GM18508 (cell line): Measurements from ENCODE around the gene CCDC88C.

ENCODE experiments used
- ATAC-seq: cut with Tn5 transposase; IDR thresholded peaks from one replicate; pipeline ENCODE4 v1.9.1; 2021; ENCODE audit warnings: moderate number of reproducible peaks; ENCODE audit not compliant: insufficient read depth, unreplicated experiment

Gene CCDC88C

GRCh38 chr14:91381801-91382670 is 35.6 kb downstream of the CCDC88C start:
- no peak for ATAC-seq

- no peak for ATAC-seq
Measured at GRCh38 chr14:91380610-91381371, 36.8 kb downstream of the CCDC88C start.

- ATAC-seq = no peak
Measured at GRCh38 chr14:91380123-91380522, 37.5 kb downstream of the CCDC88C start.

GRCh38 chr14:91379579-91379932 is 38.1 kb downstream of the CCDC88C start:
- no peak for ATAC-seq

DNA sequence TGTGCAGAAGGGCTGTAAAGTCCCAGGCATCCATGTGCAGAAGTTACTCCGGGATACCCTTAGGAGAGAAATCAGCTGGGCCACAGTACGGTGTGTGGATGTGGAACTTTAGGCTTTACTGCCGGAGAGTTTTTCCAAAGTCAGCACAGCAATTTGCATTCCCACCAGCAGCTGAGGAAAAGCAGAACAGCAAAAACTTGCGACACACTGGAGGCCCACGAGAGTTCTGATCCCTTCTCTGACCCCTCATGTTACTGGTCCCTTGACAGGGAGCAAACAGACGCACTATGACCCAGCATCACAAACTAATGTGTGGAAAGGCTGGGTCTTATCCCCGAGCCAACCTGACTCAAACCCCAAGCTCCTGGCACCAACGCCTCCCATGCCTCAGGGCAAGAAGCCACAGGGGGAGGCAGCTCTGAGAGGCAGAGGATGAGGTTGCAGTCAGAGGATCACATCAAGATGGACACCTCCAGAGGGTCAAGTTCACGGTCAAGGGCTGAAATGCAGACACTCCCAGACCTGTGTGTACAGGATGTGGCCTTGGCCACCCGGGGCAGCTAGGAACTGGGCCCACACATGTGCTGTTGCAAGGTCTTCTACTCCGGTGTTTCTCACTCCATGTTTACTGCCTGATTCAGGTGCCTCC is 38.6 kb downstream of the CCDC88C start:
- no peak for ATAC-seq

GRCh38 chr14:91377700-91378652 is 39.6 kb downstream of the CCDC88C start:
- ATAC-seq = no peak

DNA sequence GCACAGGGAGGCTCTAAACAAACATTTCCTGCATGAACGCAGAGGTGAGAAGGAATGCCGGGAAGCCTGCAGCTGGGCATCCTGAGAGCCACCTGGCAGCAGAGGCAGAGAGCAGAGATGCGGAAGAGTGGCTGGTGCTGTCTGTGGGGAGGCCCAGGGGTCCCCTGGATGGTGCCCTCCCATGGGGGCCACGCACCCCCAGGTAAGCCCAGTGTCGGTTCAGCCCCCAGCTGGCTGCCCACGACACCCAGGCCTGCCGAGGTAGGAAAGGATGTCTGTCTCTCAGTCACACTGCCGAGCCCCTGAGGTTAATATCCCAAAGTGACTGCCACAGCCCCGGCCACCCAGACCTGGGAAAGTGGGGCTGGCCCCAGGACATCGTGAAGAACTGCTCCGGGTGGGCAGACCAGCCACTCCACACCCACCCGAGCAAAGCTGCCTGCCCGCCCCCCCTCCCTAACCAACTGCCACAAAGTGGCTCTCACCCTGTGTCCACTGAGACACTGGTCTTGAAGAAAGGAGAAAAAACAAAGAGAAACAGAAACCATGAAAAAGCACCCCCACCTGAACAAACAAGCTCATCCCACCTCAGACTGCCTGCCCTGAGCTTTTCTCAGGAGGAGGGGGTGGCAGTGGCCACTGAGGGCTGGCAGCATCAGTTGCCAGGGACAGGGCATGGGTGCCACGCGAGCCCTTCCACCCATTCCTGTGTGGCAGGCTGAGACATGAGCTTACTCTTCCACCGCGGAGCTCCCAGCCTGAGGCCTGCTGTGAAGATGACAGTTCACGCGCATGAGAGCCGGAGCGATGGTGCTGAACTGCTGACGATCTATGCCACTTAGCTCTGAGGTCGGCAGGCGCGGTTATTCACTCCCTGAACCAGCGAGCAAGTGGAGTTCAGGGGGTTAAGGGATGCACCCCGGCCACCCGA is 40.8 kb downstream of the CCDC88C start:
- no peak for ATAC-seq

DNA sequence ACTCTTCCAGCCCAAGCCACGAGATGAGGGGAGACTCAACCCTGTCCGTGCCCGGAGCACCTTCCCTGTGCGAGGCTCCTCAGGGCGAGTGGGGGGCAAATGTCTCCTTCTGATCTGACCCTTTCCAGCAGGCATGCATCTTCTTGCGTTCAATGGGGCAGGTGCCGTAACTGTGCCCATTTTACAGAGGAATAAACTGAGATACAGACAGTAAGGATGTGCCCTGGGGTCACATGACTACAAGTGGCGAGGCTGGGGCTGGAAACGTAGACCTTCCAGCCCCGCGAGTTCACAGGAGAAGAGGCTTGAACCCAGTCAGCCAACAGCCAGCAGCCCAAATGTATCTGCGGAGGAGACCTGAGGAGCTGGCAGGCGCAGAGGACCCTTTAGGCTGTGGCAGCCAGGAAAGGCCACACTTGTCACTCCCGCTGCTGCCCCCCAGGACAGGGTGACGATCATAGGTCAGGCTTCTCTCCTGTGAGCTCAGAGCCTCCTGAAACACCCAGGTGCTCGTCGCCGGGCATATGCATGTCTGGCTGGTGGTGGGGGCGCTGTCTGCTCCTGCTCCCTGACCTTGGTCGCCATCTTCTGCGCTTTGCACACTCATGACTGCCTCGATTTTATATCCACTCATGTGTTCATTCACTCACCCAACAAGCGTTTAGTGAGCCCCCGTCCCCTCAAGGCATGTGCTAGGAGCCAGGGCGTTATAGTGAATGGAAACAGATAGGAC is 41.7 kb downstream of the CCDC88C start:
- ATAC-seq = no peak

- no peak for ATAC-seq
Measured at GRCh38 chr14:91374879-91375702, 42.5 kb downstream of the CCDC88C start.

DNA sequence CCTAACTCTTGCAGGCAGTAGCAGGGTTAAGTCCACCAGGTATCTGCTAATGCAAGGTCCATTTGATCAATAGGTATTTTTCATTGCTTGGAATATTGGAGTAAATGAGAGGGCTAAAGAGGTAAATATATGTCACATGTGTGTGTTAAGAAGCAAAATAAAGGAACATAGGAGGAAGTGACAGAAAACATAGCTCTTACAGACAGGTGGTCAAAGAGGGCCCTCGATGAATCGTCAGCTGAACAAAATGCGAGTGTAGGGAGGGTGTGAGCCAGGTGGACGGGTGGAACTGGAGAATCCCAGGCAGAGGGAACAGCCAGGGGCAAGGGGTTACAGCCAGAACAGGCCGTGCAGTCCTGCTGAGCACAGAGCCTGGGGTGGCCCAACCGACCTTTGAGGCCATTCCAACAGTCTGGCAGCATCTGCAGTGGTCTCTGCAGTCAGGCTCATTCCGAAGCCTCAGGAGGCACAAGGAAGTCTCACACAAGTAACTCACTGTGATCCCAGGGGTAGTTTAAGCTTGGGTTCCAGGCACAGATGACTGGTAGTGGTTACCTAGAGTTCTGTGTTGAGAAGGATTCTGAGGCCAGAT is 43.2 kb downstream of the CCDC88C start:
- ATAC-seq = no peak

- ATAC-seq = peak; percentile 47
Measured at GRCh38 chr14:91373591-91374254, 43.9 kb downstream of the CCDC88C start.

DNA sequence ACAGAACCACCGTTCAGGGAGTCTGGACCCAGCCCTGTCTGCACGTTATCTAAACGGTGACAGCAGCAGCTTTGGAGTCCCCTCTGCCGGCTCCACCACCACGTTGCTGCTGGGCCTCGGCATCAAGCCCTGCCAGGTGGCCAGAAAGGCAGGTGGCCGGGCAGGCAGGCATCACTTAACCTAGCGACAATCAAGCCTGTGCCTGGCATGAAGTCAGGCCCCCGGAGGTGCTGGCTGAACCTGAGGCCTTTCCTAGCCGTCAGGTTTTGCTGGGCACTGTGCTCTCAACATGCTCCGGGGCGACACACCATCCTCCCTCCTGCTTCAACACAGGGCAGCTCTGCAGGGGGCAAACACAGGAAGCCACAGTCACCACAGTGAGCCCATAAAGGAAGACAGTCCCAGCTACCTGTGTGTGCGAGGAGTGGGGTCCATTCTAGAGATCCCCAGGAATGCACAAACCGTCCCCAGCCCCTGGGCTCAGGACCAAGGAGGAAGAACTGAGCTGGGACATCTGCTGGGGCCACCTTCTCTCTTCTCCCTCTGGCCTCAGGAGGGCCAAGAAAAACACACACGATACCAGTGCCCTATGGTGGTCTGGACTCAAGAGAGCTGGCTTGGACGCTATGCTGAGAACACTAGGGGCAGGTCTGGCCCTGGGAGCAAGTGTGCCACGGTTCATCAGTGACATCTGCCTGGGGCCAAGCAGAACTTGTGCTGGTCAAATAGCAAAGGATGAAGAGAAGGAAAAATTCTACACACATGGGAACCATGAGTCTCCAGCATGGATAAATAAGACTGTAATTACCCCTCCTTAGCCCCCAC is 44.7 kb downstream of the CCDC88C start:
- ATAC-seq = peak; percentile 13

DNA sequence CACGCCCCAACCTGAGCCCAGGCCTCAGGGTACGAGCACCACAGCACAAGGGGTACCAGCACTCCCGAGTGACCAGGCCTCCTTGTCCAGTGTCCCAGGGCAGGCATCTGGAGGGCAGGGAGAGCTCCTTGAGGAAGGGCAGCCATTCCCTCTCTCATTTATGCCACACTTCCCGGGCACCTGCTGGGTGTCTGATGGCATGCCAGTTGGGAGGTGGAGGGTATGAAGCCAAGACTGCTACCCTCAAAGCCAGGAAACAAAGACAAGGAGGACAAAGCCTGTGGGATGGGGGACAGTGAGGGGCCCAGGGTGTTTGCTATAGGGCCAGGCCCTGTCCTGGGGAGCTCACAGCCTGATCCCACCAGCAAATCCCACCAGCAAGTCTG is 45.6 kb downstream of the CCDC88C start:
- no peak for ATAC-seq

DNA sequence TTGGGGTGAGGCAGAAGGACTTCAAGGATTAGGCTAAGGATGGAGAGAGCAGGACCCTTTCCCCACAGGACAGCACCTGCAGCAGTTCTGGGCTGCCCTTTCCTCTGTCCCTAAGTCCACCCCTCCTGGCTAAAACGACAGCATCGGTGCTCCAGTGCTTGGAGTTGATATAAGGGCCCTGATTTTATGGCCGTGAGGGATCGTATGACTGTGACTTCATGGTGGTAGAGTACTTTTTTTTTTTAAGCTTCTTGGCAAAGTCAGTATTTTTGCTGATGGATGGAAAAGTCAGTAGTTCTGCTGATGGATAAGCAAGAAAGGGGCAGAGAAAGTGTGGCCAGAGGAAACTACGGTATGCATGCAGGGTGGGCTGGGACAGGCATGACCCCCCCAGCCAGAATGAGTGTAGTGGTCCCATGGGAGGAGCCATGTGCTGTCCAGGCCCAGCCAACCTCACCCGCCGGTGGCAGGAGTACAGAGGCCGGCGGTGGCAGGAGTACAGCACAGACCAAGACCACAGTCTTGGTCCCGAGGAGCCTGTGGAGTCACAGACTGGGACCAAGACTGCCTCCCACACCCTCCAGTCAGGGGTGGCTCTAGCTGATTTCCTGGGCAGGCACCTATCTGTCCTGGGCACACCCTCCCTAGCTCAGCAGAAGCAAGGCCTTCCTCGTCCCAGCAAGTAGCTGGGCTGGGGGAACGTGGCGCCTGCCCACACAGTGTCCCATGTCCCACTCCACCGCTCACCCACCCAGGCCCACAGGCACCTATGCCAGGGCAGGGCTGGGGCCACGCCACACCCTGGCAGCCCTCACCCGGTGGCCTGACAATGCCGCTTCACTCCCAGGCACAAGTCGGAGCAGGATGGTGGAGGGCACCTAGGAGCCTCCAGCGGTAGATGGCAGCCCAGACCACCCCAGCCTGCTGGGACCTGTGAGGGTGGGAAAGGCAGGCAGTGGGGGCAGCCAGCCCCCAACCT is 46.3 kb downstream of the CCDC88C start:
- ATAC-seq = no peak
